ENCODE results near the gene TAF1. TPM values are rescaled to one million over a fixed set of nuclear protein-coding genes. Genes with fewer than 3 reads are reported as not detected.

The TAF1 gene
- polyA plus RNA-seq, 1 of the 3 experiments (the other 2 are of a cell fraction), result 25.0 TPM

GRCh38 chrX:71466979-71467523 is 100.9 kb downstream of the TAF1 start:
- CTCF ChIA-PET, result no interaction called here
- no peak overlapping the region for H2AFZ ChIP-seq (ENCODE audit: low read depth)
- H3K9me2 ChIP-seq, result no peaks in the 10 kb centered on the region
- no peak for DNase-seq
- H3K36me3 ChIP-seq (replicated peaks in 1 of 2; ENCODE audit: control insufficient read depth in 1 of 2, insufficient read depth in 2 of 2, low read length in 1 of 2), result peaks cover 34 to 40% of the 10 kb centered on the region in 2 experiments
- no peaks in the 10 kb centered on the region for H3K27me3 ChIP-seq (ENCODE audit: insufficient read depth)
- no peak overlapping the region for H3K27ac ChIP-seq (ENCODE audit: low read depth in 2 of 2, low read length in 1 of 2)
- H3K4me2 ChIP-seq, result no peak overlapping the region
- 73% methylated on average over 5 of the region's 5 CpGs for WGBS (ENCODE audit: low lambda C conversion rate)
- no peaks in the 10 kb centered on the region for H3K4me1 ChIP-seq (ENCODE audit: control insufficient read depth in 1 of 2, insufficient read depth in 2 of 2, low read depth in 1 of 2, low read length in 1 of 2)
- no peaks in the 10 kb centered on the region for H3K79me2 ChIP-seq (ENCODE audit: insufficient read depth)
- no peak overlapping the region for H3K9ac ChIP-seq
- H3F3A ChIP-seq (replicated peaks; ENCODE audit: insufficient read depth), result peaks cover 5% of the 10 kb centered on the region
- H3K4me3 ChIP-seq (ENCODE audit: low read depth in 2 of 2, low read length in 1 of 2), result no peak overlapping the region
- H4K20me1 ChIP-seq (ENCODE audit: insufficient read depth), result no peaks in the 10 kb centered on the region
- no peaks in the 10 kb centered on the region for H3K9me3 ChIP-seq
- POLR2A ChIA-PET, result no interaction called here
- no peak for TF ChIP-seq RFX5 (IDR thresholded peaks at IDR 0.05; ENCODE audit: low read length)
- no peak for TF ChIP-seq CHD2 (IDR thresholded peaks at IDR 0.05; ENCODE audit: low read length, partially characterized antibody)
- no peak for TF ChIP-seq GATA2 (CRISPR knock-in tag; IDR thresholded peaks at IDR 0.05)
- TF ChIP-seq RCOR1 (IDR thresholded peaks at IDR 0.05; ENCODE audit: low read length), result no peak
- no peak for TF ChIP-seq TCF12 (IDR thresholded peaks at IDR 0.05)
- no peak for TF ChIP-seq YY1 (IDR thresholded peaks at IDR 0.05; ENCODE audit: low read depth)
- no peak for TF ChIP-seq MEF2A (IDR thresholded peaks at IDR 0.05; ENCODE audit: borderline replicate concordance, low read depth)
- TF ChIP-seq POLR2AphosphoS5 (IDR thresholded peaks at IDR 0.05; ENCODE audit: low read depth, low read length), result no peak
- TF ChIP-seq SMC3 (IDR thresholded peaks at IDR 0.05; ENCODE audit: low read depth, low read length), result no peak
- no peak for TF ChIP-seq FOSL2 (IDR thresholded peaks at IDR 0.05; ENCODE audit: borderline replicate concordance, low read depth)
- TF ChIP-seq CTCF (IDR thresholded peaks at IDR 0.05), result no peak
- TF ChIP-seq REST (IDR thresholded peaks at IDR 0.05; ENCODE audit: low read depth, low read length), result no peak
